Keratinocyte (primary cell): ENCODE data around the gene PAQR8. TPM values are rescaled to one million over a fixed set of nuclear protein-coding genes. Genes with fewer than 3 reads are reported as not detected.

Source experiments
- DNase-seq: peaks from one replicate; pipeline ENCODE4 v3.0.0-alpha.2; 2011; ENCODE audit warnings: low read depth, missing footprints, low spot score
- FAIRE-seq: peaks from 2 replicates; lab custom pipeline; 2011; peaks lifted over from hg19 to GRCh38; lab: Jason Lieb, UNC
- H2AFZ ChIP-seq: 2 replicates; pipeline ENCODE4 v1.6.0; 2012; ENCODE audit warnings: low read length, control low read depth, inconsistent platforms; ENCODE audit not compliant: control insufficient read depth
- H3K27ac ChIP-seq: 2 replicates; pipeline ENCODE4 v1.5.1; 2011; ENCODE audit warnings: low read length; ENCODE audit not compliant: control insufficient read depth, insufficient read depth
- H3K27me3 ChIP-seq: 3 replicates; pipeline ENCODE4 v1.6.0; 2011; ENCODE audit warnings: low read length; ENCODE audit not compliant: control insufficient read depth, insufficient read depth; ENCODE audit errors: extremely low read depth
- H3K36me3 ChIP-seq, 2 experiments: 2 replicates in 1 of 2; 3 replicates in 1 of 2; pipeline ENCODE4 v1.5.1; 2011; ENCODE audit warnings: low read length in 2 of 2, mild to moderate bottlenecking in 1 of 2; ENCODE audit not compliant: control insufficient read depth in 2 of 2, insufficient read depth in 2 of 2; ENCODE audit errors: extremely low read depth in 1 of 2
- H3K4me1 ChIP-seq: 3 replicates; pipeline ENCODE4 v1.5.1; 2011; ENCODE audit warnings: low read length; ENCODE audit not compliant: control insufficient read depth, insufficient read depth; ENCODE audit errors: extremely low read depth
- H3K4me2 ChIP-seq: 3 replicates; pipeline ENCODE4 v1.6.0; 2011; ENCODE audit warnings: low read depth, low read length; ENCODE audit not compliant: control insufficient read depth, insufficient read depth; ENCODE audit errors: extremely low read depth
- H3K4me3 ChIP-seq, 3 experiments: fragments of 200-600 bp in 1 of 3; sonication (generic) in 1 of 3; 2 replicates in 2 of 3; 3 replicates in 1 of 3; pipeline ENCODE4 v1.5.1; 2011 to 2016; ENCODE audit warnings: low read length in 3 of 3, mild to moderate bottlenecking in 3 of 3, control low read depth in 2 of 3, inconsistent platforms in 1 of 3, low read depth in 1 of 3, mixed read lengths in 1 of 3, mixed run types in 1 of 3, moderate library complexity in 1 of 3; ENCODE audit not compliant: control insufficient read depth in 2 of 3, insufficient read depth in 2 of 3; ENCODE audit errors: extremely low read depth in 1 of 3
- H3K79me2 ChIP-seq: 2 replicates; pipeline ENCODE4 v1.6.0; 2012; ENCODE audit warnings: low read length; ENCODE audit not compliant: control insufficient read depth, insufficient read depth
- H3K9ac ChIP-seq: 3 replicates; pipeline ENCODE4 v1.6.0; 2011; ENCODE audit warnings: low read length; ENCODE audit not compliant: control insufficient read depth, insufficient read depth; ENCODE audit errors: extremely low read depth
- H3K9me1 ChIP-seq: 3 replicates; pipeline ENCODE4 v1.6.0; 2011; ENCODE audit warnings: low read length; ENCODE audit not compliant: control insufficient read depth, insufficient read depth; ENCODE audit errors: extremely low read depth
- H3K9me3 ChIP-seq: 2 replicates; pipeline ENCODE4 v1.5.1; 2012; ENCODE audit warnings: low read depth, low read length; ENCODE audit not compliant: control insufficient read depth
- H4K20me1 ChIP-seq: 3 replicates; pipeline ENCODE4 v1.6.0; 2011; ENCODE audit warnings: low read length; ENCODE audit not compliant: control insufficient read depth, insufficient read depth; ENCODE audit errors: extremely low read depth
- CTCF ChIP-seq, 3 experiments: IDR thresholded peaks in 1 of 3; conservative IDR thresholded peaks in 1 of 3; optimal IDR thresholded peaks in 1 of 3; 2 replicates in 2 of 3; 3 replicates in 1 of 3; pipeline versions ENCODE3 to v1.5.1; 2011; ENCODE audit warnings: low read length in 3 of 3, mild to moderate bottlenecking in 3 of 3, moderate library complexity in 2 of 3, control low read depth in 1 of 3, inconsistent platforms in 1 of 3; ENCODE audit not compliant: insufficient read depth in 2 of 3; ENCODE audit errors: extremely low read depth in 1 of 3
- EZH2 ChIP-seq: IDR thresholded peaks from one replicate; pipeline ENCODE4 v1.6.1; 2012; ENCODE audit warnings: inconsistent platforms, mild to moderate bottlenecking, low read length, moderate library complexity
- dilution Hi-C: fragments of 300-500 bp; cut with MboI; formaldehyde crosslinking; loops from one replicate; pipeline ENCODE4 v1.7.0; 2020; ENCODE audit warnings: low sequenced_read_pairs; ENCODE audit not compliant: extremely low pct_ligation_motif_present
- polyA plus RNA-seq, 5 experiments: library from polyadenylated mRNA; depleted of rRNA in 3 of 5; stranded (reverse) in 3 of 5; stranded (forward) in 1 of 5; unstranded in 1 of 5; fragments of >200 nt; gene quantifications; 1 replicate in 1 of 5; 2 replicates in 3 of 5; 3 replicates in 1 of 5; pipeline versions ENCODE4 v1.2.1 to v1.2.3, GENCODE V29; 2011 to 2012; ENCODE audit warnings: missing spikeins in 2 of 5, low read depth in 1 of 5, low replicate concordance in 1 of 5

Gene PAQR8
- polyA plus RNA-seq, 1 donor (not counting 4 experiments of a cell fraction or from before 2014, with no cell fraction given) = 1.6 TPM

- H3K4me1 ChIP-seq = no peaks in the 10 kb centered on the region
- TF ChIP-seq EZH2 = no peak
- TF ChIP-seq CTCF (optimal IDR thresholded peaks at IDR 0.05 in 1 of 3, IDR thresholded peaks at IDR 0.05 in 1 of 3, conservative IDR thresholded peaks at IDR 0.05 in 1 of 3; ENCODE audit: extremely low read depth in 1 of 3, insufficient read depth in 2 of 3, low read length in 3 of 3) = no peak
- H3K4me2 ChIP-seq = no peak overlapping the region
- no peak for FAIRE-seq
- dilution Hi-C loops = no loop called here
- no peaks in the 10 kb centered on the region for H3K36me3 ChIP-seq
- no peaks in the 10 kb centered on the region for H3K9me3 ChIP-seq
- H3K9me1 ChIP-seq = no peaks in the 10 kb centered on the region
- H3K79me2 ChIP-seq = no peaks in the 10 kb centered on the region
- no peaks in the 10 kb centered on the region for H3K27me3 ChIP-seq
- H2AFZ ChIP-seq = no peak overlapping the region
- no peak overlapping the region for H3K9ac ChIP-seq
- H4K20me1 ChIP-seq = no peaks in the 10 kb centered on the region
- H3K27ac ChIP-seq = no peak overlapping the region
- no peak overlapping the region for H3K4me3 ChIP-seq
- DNase-seq = no peak
These were observed 47.2 kb upstream of the PAQR8 start for GRCh38 chr6:52314752-52315151.

GRCh38 chr6:52317211-52317610 is 44.7 kb upstream of the PAQR8 start:
- no peaks in the 10 kb centered on the region for H4K20me1 ChIP-seq
- H3K4me1 ChIP-seq = no peaks in the 10 kb centered on the region
- no peak overlapping the region for H3K27ac ChIP-seq
- H3K9me1 ChIP-seq = no peaks in the 10 kb centered on the region
- H3K79me2 ChIP-seq = no peaks in the 10 kb centered on the region
- no peaks in the 10 kb centered on the region for H3K27me3 ChIP-seq
- no peak overlapping the region for H3K4me2 ChIP-seq
- H3K9ac ChIP-seq = no peak overlapping the region
- dilution Hi-C loops = no loop called here
- no peak overlapping the region for H2AFZ ChIP-seq
- H3K36me3 ChIP-seq = no peaks in the 10 kb centered on the region
- H3K4me3 ChIP-seq = no peak overlapping the region
- no peaks in the 10 kb centered on the region for H3K9me3 ChIP-seq
- no peak for DNase-seq
- no peak for FAIRE-seq
- TF ChIP-seq CTCF (optimal IDR thresholded peaks at IDR 0.05 in 1 of 3, IDR thresholded peaks at IDR 0.05 in 1 of 3, conservative IDR thresholded peaks at IDR 0.05 in 1 of 3; ENCODE audit: extremely low read depth in 1 of 3, insufficient read depth in 2 of 3, low read length in 3 of 3) (no peak), EZH2 (no peak)
